ENCODE results near the gene KIAA0040. TPM values are rescaled to one million over a fixed set of nuclear protein-coding genes. Genes with fewer than 3 reads are reported as not detected.

KIAA0040 gene
- total and polyA plus RNA-seq, 2 donors (not counting 3 experiments of a cell fraction or from before 2014, with no cell fraction given): 8.3 to 10.9 TPM

- H3K4me3 ChIP-seq (replicated peaks in 1 of 3; ENCODE audit: insufficient read depth in 1 of 3, low read depth in 1 of 3, low read length in 3 of 3): no peak overlapping the region
- H3K36me3 ChIP-seq (ENCODE audit: control insufficient read depth in 2 of 2, extremely low read depth in 1 of 2, insufficient read depth in 2 of 2, low read length in 2 of 2): no peaks in the 10 kb centered on the region
Observed at GRCh38 chr1:175225805-175226129, 33.2 kb upstream of the KIAA0040 start.

More at GRCh38 chr1:175225805-175226129, 33.2 kb upstream of the KIAA0040 start:
- H3K27ac ChIP-seq (ENCODE audit: insufficient read depth, low read depth, low read length): no peak overlapping the region
- no peaks in the 10 kb centered on the region for H3K79me2 ChIP-seq (ENCODE audit: control insufficient read depth, insufficient read depth, low read length)
- TF ChIP-seq POLR2A (IDR thresholded peaks at IDR 0.05; ENCODE audit: low read depth, low read length) (no peak), EZH2 (IDR thresholded peaks at IDR 0.05; ENCODE audit: borderline replicate concordance, low read depth, low read length, severe bottlenecking) (no peak), JUN (IDR thresholded peaks at IDR 0.05; ENCODE audit: borderline replicate concordance, insufficient read depth, insufficient read length, low read depth) (no peak), GATA2 (IDR thresholded peaks at IDR 0.05; ENCODE audit: insufficient read depth, insufficient read length, low read depth, low read length) (no peak), FOS (IDR thresholded peaks at IDR 0.05; ENCODE audit: borderline replicate concordance, insufficient read depth, low read length) (no peak), POLR2AphosphoS5 (IDR thresholded peaks at IDR 0.05; ENCODE audit: insufficient read depth, low read depth, low read length) (no peak), MYC (IDR thresholded peaks at IDR 0.05; ENCODE audit: low read depth, low read length) (no peak)
- TF ChIP-seq, protein P1, sequence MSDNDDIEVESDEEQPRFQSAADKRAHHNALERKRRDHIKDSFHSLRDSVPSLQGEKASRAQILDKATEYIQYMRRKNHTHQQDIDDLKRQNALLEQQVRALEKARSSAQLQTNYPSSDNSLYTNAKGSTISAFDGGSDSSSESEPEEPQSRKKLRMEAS (IDR thresholded peaks at IDR 0.05; ENCODE audit: insufficient read depth, insufficient read length): no peak
- TF ChIP-seq, protein P2, sequence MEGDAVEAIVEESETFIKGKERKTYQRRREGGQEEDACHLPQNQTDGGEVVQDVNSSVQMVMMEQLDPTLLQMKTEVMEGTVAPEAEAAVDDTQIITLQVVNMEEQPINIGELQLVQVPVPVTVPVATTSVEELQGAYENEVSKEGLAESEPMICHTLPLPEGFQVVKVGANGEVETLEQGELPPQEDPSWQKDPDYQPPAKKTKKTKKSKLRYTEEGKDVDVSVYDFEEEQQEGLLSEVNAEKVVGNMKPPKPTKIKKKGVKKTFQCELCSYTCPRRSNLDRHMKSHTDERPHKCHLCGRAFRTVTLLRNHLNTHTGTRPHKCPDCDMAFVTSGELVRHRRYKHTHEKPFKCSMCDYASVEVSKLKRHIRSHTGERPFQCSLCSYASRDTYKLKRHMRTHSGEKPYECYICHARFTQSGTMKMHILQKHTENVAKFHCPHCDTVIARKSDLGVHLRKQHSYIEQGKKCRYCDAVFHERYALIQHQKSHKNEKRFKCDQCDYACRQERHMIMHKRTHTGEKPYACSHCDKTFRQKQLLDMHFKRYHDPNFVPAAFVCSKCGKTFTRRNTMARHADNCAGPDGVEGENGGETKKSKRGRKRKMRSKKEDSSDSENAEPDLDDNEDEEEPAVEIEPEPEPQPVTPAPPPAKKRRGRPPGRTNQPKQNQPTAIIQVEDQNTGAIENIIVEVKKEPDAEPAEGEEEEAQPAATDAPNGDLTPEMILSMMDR (IDR thresholded peaks at IDR 0.05; ENCODE audit: extremely low read depth in 1 of 2, insufficient read depth in 1 of 2, low read depth in 1 of 2, low read length in 2 of 2): no peak
- H3K4me1 ChIP-seq (ENCODE audit: control insufficient read depth, extremely low read depth, insufficient read depth, low read length): no peaks in the 10 kb centered on the region
- intact Hi-C loops (cut with micrococcal nuclease) (no loop called here), dilution Hi-C loops (cut with MboI; ENCODE audit: extremely low pct_ligation_motif_present, low sequenced_read_pairs) (no loop called here)
- no TSS peak for BruUV-seq (replicated peaks)
- no peak overlapping the region for H2AFZ ChIP-seq (ENCODE audit: low read depth, low read length)
- no peaks in the 10 kb centered on the region for H3K9me1 ChIP-seq (replicated peaks; ENCODE audit: control insufficient read depth, extremely low read depth, insufficient read depth, low read length)
- no peak overlapping the region for H3K4me2 ChIP-seq (ENCODE audit: insufficient read depth, low read length)
- no peak for DNase-seq (ENCODE audit: low read depth, low spot score)
- H3K9me3 ChIP-seq (replicated peaks; ENCODE audit: control insufficient read depth, insufficient read depth, low read length): no peaks in the 10 kb centered on the region
- no peak overlapping the region for H3K9ac ChIP-seq (replicated peaks; ENCODE audit: extremely low read depth, insufficient read depth, low read length)
- H4K20me1 ChIP-seq (replicated peaks; ENCODE audit: control insufficient read depth, extremely low read depth, insufficient read depth, low read length): no peaks in the 10 kb centered on the region
- no peak for FAIRE-seq
- POLR2A ChIA-PET: no interaction called here
- no peaks in the 10 kb centered on the region for H3K27me3 ChIP-seq (ENCODE audit: control insufficient read depth in 2 of 2, insufficient read depth in 2 of 2, low read length in 2 of 2)
- CTCF ChIA-PET: interaction anchor here (1.2 to 2.1 kb wide), 2 partner anchors 74 to 79 kb away, joined by 3 to 9 read pairs; no protein-coding TSS in a partner anchor

Data from endothelial cell of umbilical vein (primary cell).